ENCODE data around the gene XAB2.

DNA sequence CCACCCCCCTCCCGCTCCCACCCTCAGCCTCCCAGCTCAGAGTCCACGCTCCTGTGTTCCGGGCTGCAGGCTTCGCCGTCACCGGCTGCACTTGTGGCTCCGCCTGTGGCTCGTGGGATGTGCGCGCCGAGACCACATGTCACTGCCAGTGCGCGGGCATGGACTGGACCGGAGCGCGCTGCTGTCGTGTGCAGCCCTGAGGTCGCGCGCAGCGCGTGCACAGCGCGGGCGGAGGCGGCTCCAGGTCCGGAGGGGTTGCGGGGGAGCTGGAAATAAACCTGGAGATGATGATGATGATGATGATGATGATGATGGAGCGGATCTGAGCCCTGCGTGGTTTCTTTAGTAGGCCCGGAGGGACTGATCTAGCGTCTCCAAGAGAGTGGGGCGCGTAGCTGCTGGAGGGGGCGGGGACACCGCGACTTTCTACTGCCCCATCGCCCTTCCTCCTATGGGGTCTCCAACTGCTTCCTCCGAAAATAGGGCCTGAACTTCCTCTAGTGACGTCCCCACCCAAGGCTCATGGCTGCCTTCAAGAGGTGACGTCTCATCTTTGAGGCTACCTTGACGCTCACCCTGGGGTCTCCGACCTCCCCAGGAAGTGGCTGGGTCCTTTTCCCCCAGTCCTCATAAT lies 40.9 kb upstream of the XAB2 start:
- TF ChIP-seq, protein P1, sequence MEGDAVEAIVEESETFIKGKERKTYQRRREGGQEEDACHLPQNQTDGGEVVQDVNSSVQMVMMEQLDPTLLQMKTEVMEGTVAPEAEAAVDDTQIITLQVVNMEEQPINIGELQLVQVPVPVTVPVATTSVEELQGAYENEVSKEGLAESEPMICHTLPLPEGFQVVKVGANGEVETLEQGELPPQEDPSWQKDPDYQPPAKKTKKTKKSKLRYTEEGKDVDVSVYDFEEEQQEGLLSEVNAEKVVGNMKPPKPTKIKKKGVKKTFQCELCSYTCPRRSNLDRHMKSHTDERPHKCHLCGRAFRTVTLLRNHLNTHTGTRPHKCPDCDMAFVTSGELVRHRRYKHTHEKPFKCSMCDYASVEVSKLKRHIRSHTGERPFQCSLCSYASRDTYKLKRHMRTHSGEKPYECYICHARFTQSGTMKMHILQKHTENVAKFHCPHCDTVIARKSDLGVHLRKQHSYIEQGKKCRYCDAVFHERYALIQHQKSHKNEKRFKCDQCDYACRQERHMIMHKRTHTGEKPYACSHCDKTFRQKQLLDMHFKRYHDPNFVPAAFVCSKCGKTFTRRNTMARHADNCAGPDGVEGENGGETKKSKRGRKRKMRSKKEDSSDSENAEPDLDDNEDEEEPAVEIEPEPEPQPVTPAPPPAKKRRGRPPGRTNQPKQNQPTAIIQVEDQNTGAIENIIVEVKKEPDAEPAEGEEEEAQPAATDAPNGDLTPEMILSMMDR (IDR thresholded peaks at IDR 0.05) = no peak
- TF ChIP-seq POLR2A (IDR thresholded peaks at IDR 0.05) = no peak

All from thyroid gland (tissue), 4 donors.